Neural progenitor cell (in vitro differentiated cells): ENCODE results near the gene CDKL4. TPM values are rescaled to one million over a fixed set of nuclear protein-coding genes. Genes with fewer than 3 reads are reported as not detected.
A peak's percentile ranks its signal among the peaks of the same experiment; 100 is the strongest.

ENCODE experiments used
- DNase-seq: peaks from one replicate; pipeline ENCODE4 v3.0.0-alpha.2; 2016; ENCODE audit warnings: low spot score
- H2AFZ ChIP-seq: fragments of 200-600 bp; sonication (generic); replicated peaks from 2 replicates; pipeline ENCODE4 v1.6.1; 2016; ENCODE audit warnings: antibody characterized with exemption
- H3F3A ChIP-seq: fragments of 200-600 bp; sonication (generic); 2 replicates; pipeline ENCODE4 v1.6.1; 2016; ENCODE audit warnings: antibody characterized with exemption, low read depth
- H3K27ac ChIP-seq: fragments of 200-600 bp; sonication (generic); 2 replicates; pipeline ENCODE4 v1.5.1; 2016; ENCODE audit warnings: mild to moderate bottlenecking
- H3K27me3 ChIP-seq: fragments of 200-600 bp; sonication (generic); 2 replicates; pipeline ENCODE4 v1.6.1; 2016; ENCODE audit warnings: mild to moderate bottlenecking, moderate library complexity
- H3K36me3 ChIP-seq: fragments of 200-600 bp; sonication (generic); 2 replicates; pipeline ENCODE4 v1.5.1; 2016
- H3K4me1 ChIP-seq: fragments of 200-600 bp; sonication (generic); 2 replicates; pipeline ENCODE4 v1.6.1; 2016; ENCODE audit warnings: mixed run types
- H3K4me2 ChIP-seq: fragments of 200-600 bp; sonication (generic); 2 replicates; pipeline ENCODE4 v1.6.1; 2016
- H3K4me3 ChIP-seq: fragments of 200-600 bp; sonication (generic); 2 replicates; pipeline ENCODE4 v1.5.1; 2016
- H3K79me2 ChIP-seq: fragments of 200-600 bp; sonication (generic); 2 replicates; pipeline ENCODE4 v1.6.1; 2016; ENCODE audit warnings: low read depth
- H3K9ac ChIP-seq: fragments of 200-600 bp; sonication (generic); 2 replicates; pipeline ENCODE4 v1.6.1; 2016
- H3K9me3 ChIP-seq: fragments of 200-600 bp; sonication (generic); 2 replicates; pipeline ENCODE4 v1.5.1; 2016; ENCODE audit warnings: low read depth
- H4K20me1 ChIP-seq: fragments of 200-600 bp; sonication (generic); 2 replicates; pipeline ENCODE4 v1.6.1; 2016; ENCODE audit warnings: low read depth
- H3K27ac Mint-ChIP-seq: 3 replicates; pipeline ENCODE4 v1.8.0; 2021; ENCODE audit warnings: mixed read lengths
- H3K27me3 Mint-ChIP-seq: 2 replicates; pipeline ENCODE4 v1.8.0; 2022; ENCODE audit warnings: low read depth, mild to moderate bottlenecking, inconsistent platforms, moderate library complexity, mixed read lengths; ENCODE audit not compliant: insufficient read depth
- H3K36me3 Mint-ChIP-seq: 3 replicates; pipeline ENCODE4 v1.8.0; 2021; ENCODE audit warnings: mixed read lengths
- H3K4me1 Mint-ChIP-seq: 3 replicates; pipeline ENCODE4 v1.8.0; 2021; ENCODE audit warnings: mixed read lengths
- H3K4me3 Mint-ChIP-seq: 3 replicates; pipeline ENCODE4 v1.8.0; 2021; ENCODE audit warnings: mild to moderate bottlenecking, moderate library complexity, mixed read lengths
- H3K9me3 Mint-ChIP-seq: 3 replicates; pipeline ENCODE4 v1.8.0; 2020; ENCODE audit warnings: mixed read lengths
- EZH2 ChIP-seq: fragments of 200-600 bp; sonication (generic); IDR thresholded peaks from 2 replicates; pipeline ENCODE4 v1.6.1; 2017; ENCODE audit warnings: antibody characterized with exemption, mild to moderate bottlenecking, moderate library complexity
- EZH2phosphoT487 ChIP-seq: fragments of 200-600 bp; sonication (generic); IDR thresholded peaks from 2 replicates; pipeline ENCODE4 v1.6.1; 2017; ENCODE audit warnings: antibody characterized with exemption
- total RNA-seq: library from RNA; depleted of rRNA; stranded (reverse); fragments of >200 nt; gene quantifications from 2 replicates; pipeline ENCODE4 v1.2.3, GENCODE V29; 2015; ENCODE audit warnings: low replicate concordance
- TF ChIP-seq, protein P1 (sequence below): fragments of 200-600 bp; sonication (generic); IDR thresholded peaks from 2 replicates; pipeline ENCODE4 v1.5.1; 2017; ENCODE audit warnings: antibody characterized with exemption, mild to moderate bottlenecking

Gene CDKL4
- total RNA-seq, 1 donor from 2014 or later = not detected

DNA sequence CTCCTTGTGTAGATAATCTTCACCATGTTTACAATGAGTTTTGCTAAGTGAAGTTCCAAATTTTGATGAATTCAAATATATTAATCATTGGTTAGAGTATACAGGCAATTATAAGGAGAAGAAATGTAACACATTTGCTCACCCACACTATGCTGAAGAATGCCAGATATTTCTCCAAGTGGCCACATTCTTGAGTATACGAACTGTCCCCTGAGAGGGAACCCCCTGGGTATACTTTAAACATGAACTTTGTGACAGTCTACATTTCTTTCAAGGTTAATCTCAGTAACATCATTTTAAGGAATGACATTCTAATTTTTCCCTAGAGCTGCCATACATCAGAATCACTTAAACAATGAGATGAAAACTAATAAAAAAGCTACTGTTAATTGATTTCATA, 39.8 kb upstream of the CDKL4 start:
- H3K4me2 ChIP-seq = no peak overlapping the region
- no peaks in the 10 kb centered on the region for H3K79me2 ChIP-seq
- Mint-ChIP-seq H3K4me3 (no peak overlapping the region), H3K4me1 (no peaks in the 10 kb centered on the region), H3K9me3 (no peaks in the 10 kb centered on the region), H3K27ac (no peak overlapping the region), H3K36me3 (peaks cover 20% of the 10 kb centered on the region), H3K27me3 (no peaks in the 10 kb centered on the region)
- H3K27me3 ChIP-seq = no peaks in the 10 kb centered on the region
- no peak overlapping the region for H3K9ac ChIP-seq
- no peak overlapping the region for H2AFZ ChIP-seq
- peaks cover 12% of the 10 kb centered on the region for H3K36me3 ChIP-seq
- no peaks in the 10 kb centered on the region for H3F3A ChIP-seq
- no peak overlapping the region for H3K4me3 ChIP-seq
- H3K27ac ChIP-seq = no peak overlapping the region
- no peaks in the 10 kb centered on the region for H3K4me1 ChIP-seq
- no peak for TF ChIP-seq EZH2
- no peak for DNase-seq
- H3K9me3 ChIP-seq = no peaks in the 10 kb centered on the region
- H4K20me1 ChIP-seq = no peaks in the 10 kb centered on the region

DNA sequence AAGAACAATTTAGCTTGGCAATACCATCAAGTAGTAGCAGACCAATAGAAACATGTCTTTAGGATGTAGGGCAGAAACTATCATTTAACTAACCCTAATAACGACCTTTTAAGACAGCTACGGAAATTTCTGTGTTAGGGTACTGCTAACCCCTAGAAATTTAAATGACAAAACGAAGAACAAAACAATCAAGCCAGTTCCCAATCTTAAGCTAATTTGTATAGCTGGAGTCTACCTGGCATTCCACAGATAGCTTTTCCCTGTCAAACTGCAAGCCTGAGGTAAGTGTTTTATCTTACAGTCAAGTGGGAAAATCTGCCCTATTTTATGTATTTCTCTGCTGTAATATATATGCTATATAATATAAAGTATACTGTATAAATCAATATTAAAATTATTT, 37.6 kb upstream of the CDKL4 start:
- H4K20me1 ChIP-seq = no peaks in the 10 kb centered on the region
- no peaks in the 10 kb centered on the region for H3K9me3 ChIP-seq
- peaks cover 25% of the 10 kb centered on the region for H3K36me3 Mint-ChIP-seq
- no peaks in the 10 kb centered on the region for H3K79me2 ChIP-seq
- H2AFZ ChIP-seq = no peak overlapping the region
- no peak overlapping the region for H3K4me2 ChIP-seq
- H3K27me3 ChIP-seq = no peaks in the 10 kb centered on the region
- H3K27ac ChIP-seq = no peak overlapping the region
- DNase-seq = no peak
- TF ChIP-seq, protein P1, sequence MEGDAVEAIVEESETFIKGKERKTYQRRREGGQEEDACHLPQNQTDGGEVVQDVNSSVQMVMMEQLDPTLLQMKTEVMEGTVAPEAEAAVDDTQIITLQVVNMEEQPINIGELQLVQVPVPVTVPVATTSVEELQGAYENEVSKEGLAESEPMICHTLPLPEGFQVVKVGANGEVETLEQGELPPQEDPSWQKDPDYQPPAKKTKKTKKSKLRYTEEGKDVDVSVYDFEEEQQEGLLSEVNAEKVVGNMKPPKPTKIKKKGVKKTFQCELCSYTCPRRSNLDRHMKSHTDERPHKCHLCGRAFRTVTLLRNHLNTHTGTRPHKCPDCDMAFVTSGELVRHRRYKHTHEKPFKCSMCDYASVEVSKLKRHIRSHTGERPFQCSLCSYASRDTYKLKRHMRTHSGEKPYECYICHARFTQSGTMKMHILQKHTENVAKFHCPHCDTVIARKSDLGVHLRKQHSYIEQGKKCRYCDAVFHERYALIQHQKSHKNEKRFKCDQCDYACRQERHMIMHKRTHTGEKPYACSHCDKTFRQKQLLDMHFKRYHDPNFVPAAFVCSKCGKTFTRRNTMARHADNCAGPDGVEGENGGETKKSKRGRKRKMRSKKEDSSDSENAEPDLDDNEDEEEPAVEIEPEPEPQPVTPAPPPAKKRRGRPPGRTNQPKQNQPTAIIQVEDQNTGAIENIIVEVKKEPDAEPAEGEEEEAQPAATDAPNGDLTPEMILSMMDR = no peak
- TF ChIP-seq EZH2 (no peak), EZH2phosphoT487 (no peak)
- no peak overlapping the region for H3K4me3 Mint-ChIP-seq
- H3K4me1 Mint-ChIP-seq = no peaks in the 10 kb centered on the region
- no peaks in the 10 kb centered on the region for H3F3A ChIP-seq
- H3K4me1 ChIP-seq = no peaks in the 10 kb centered on the region
- no peak overlapping the region for H3K9ac ChIP-seq
- no peaks in the 10 kb centered on the region for H3K9me3 Mint-ChIP-seq
- peaks cover 8% of the 10 kb centered on the region for H3K36me3 ChIP-seq
- H3K27ac Mint-ChIP-seq = no peak overlapping the region
- no peak overlapping the region for H3K4me3 ChIP-seq
- H3K27me3 Mint-ChIP-seq = no peaks in the 10 kb centered on the region

DNA sequence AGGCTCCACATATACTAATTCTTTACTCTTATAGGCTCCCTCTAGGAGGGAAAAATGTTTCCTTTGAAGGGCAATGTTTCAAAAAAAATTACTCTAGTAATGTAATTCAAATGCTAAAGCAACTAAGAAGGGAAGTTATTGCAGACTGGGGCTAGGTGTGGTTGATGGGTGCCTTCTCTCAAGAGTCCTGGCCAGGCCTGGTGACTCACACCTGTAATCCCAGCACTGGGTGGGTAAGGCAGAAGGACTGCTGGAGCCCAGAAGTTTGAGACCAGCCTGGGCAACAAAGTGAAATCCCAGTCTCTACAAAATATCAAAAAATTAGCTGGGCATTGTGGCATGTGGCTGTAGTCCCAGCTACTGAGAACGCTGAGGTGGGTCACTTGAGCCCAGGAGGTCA, 31.2 kb upstream of the CDKL4 start:
- Histone ChIP-seq H4K20me1 (no peaks in the 10 kb centered on the region), H2AFZ (no peak overlapping the region), H3K4me1 (no peaks in the 10 kb centered on the region), H3K4me2 (no peak overlapping the region), H3K4me3 (no peak overlapping the region), H3K9me3 (no peaks in the 10 kb centered on the region), H3K36me3 (peaks cover 19% of the 10 kb centered on the region), H3K79me2 (no peaks in the 10 kb centered on the region), H3K27ac (no peak overlapping the region), H3K9ac (no peak overlapping the region), H3F3A (no peaks in the 10 kb centered on the region), H3K27me3 (no peaks in the 10 kb centered on the region)
- no peak overlapping the region for H3K4me3 Mint-ChIP-seq
- no peaks in the 10 kb centered on the region for H3K27me3 Mint-ChIP-seq
- H3K36me3 Mint-ChIP-seq = peaks cover 32% of the 10 kb centered on the region
- H3K9me3 Mint-ChIP-seq = no peaks in the 10 kb centered on the region
- no peaks in the 10 kb centered on the region for H3K4me1 Mint-ChIP-seq
- no peak overlapping the region for H3K27ac Mint-ChIP-seq
- DNase-seq = no peak
- TF ChIP-seq EZH2 = no peak
- TF ChIP-seq EZH2phosphoT487 = no peak
- TF ChIP-seq, protein P1 = no peak

DNA sequence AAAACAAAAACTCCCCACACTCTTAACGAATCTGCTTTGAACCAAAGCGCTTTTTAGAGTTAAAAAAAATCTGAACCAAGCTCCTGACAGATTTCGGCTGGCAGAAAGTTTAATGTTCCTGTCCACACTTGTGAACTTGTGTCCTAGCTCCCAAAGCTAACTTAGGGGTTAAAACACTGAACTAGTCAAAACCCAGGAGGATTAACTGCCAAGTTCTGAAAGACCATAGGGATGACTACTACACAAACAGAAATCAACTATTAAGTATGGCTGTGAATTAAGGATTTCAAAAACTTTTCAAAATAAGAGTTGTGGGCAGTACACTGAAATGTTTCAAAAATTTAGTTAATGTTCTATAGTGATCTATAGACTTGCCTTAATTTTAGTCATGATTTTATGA, 26.2 kb upstream of the CDKL4 start:
- H3K4me3 ChIP-seq = no peak overlapping the region
- TF ChIP-seq EZH2phosphoT487 (no peak), EZH2 (no peak)
- TF ChIP-seq, protein P1 = no peak
- no peak for DNase-seq
- no peaks in the 10 kb centered on the region for H3K27me3 ChIP-seq
- H4K20me1 ChIP-seq = no peaks in the 10 kb centered on the region
- no peak overlapping the region for H2AFZ ChIP-seq
- H3K9me3 Mint-ChIP-seq = no peaks in the 10 kb centered on the region
- H3K36me3 ChIP-seq = peaks cover 18% of the 10 kb centered on the region
- peak overlapping the region; percentile 31 for H3K27ac ChIP-seq
- H3K36me3 Mint-ChIP-seq = peaks cover 20% of the 10 kb centered on the region
- H3K9me3 ChIP-seq = no peaks in the 10 kb centered on the region
- H3K4me1 ChIP-seq = no peaks in the 10 kb centered on the region
- no peaks in the 10 kb centered on the region for H3F3A ChIP-seq
- H3K79me2 ChIP-seq = no peaks in the 10 kb centered on the region
- H3K4me2 ChIP-seq = no peak overlapping the region
- no peak overlapping the region for H3K9ac ChIP-seq
- no peaks in the 10 kb centered on the region for H3K4me1 Mint-ChIP-seq
- no peaks in the 10 kb centered on the region for H3K27me3 Mint-ChIP-seq
- H3K27ac Mint-ChIP-seq = no peak overlapping the region
- H3K4me3 Mint-ChIP-seq = no peak overlapping the region
